Prostate gland (tissue), 2 donors: ENCODE results near the gene CUL3. TPM values are rescaled to one million over a fixed set of nuclear protein-coding genes. Genes with fewer than 3 reads are reported as not detected.

Experiments
- DNase-seq: peaks from one replicate; pipeline ENCODE4 v3.0.0-alpha.2; 2019; ENCODE audit warnings: low spot score
- H3K27ac ChIP-seq, 2 donors: fragments of 200-600 bp; sonication (generic); 2 replicates each; pipeline ENCODE4 v1.5.1; 2017 to 2019
- H3K27me3 ChIP-seq: fragments of 200-600 bp; sonication (generic); replicated peaks from 2 replicates; pipeline ENCODE4 v1.5.1; 2019; ENCODE audit not compliant: insufficient read depth
- H3K36me3 ChIP-seq, 2 donors: fragments of 200-600 bp; sonication (generic); 1 replicate in 1 of 2; 2 replicates in 1 of 2; pipeline versions ENCODE4 v1.5.1 to v1.8.1; 2017 to 2019
- H3K4me1 ChIP-seq: fragments of 200-600 bp; sonication (generic); replicated peaks from 2 replicates; pipeline ENCODE4 v1.5.1; 2019
- H3K4me3 ChIP-seq, 2 donors: fragments of 200-600 bp; sonication (generic); 2 replicates each; pipeline ENCODE4 v1.5.1; 2017 to 2019
- H3K9me3 ChIP-seq: fragments of 200-600 bp; sonication (generic); 2 replicates; pipeline ENCODE4 v1.5.1; 2017
- POLR2A ChIP-seq: fragments of 450-650 bp; IDR thresholded peaks from one replicate; pipeline ENCODE4 v1.6.1; 2016; ENCODE audit warnings: antibody characterized with exemption, mild to moderate bottlenecking
- POLR2AphosphoS5 ChIP-seq: sonication (generic); formaldehyde crosslinking; IDR thresholded peaks from one replicate; pipeline ENCODE4 v1.6.1; 2017; ENCODE audit warnings: antibody characterized with exemption
- WGBS: methylation state at CpG from one replicate; pipeline ENCODE4 v1.1.5; 2018; 5-methylcytosine and 5-hydroxymethylcytosine counted together
- intact Hi-C: fragments of 100-400 bp; cut with DNase I; formaldehyde crosslinking; loops from one replicate; pipeline ENCODE4 v1.14.2; 2022
- total RNA-seq, 2 donors: library from RNA; depleted of rRNA; stranded (reverse); fragments of >200 nt; gene quantifications; one replicate each; pipeline ENCODE4 v1.1.0, GENCODE V29; 2016
- TF ChIP-seq, protein P1 (sequence below), 4 experiments: fragments of 200-600 bp in 2 of 4; fragments of 450-650 bp in 2 of 4; sonication (generic) in 2 of 4; IDR thresholded peaks; 1 replicate in 3 of 4; 2 replicates in 1 of 4; pipeline ENCODE4 v1.5.1; 2016 to 2019; ENCODE audit warnings: antibody characterized with exemption in 4 of 4, mild to moderate bottlenecking in 2 of 4, moderate library complexity in 2 of 4

Gene CUL3
- total RNA-seq, 2 donors from 2014 or later: 69.2 to 90.5 TPM

DNA sequence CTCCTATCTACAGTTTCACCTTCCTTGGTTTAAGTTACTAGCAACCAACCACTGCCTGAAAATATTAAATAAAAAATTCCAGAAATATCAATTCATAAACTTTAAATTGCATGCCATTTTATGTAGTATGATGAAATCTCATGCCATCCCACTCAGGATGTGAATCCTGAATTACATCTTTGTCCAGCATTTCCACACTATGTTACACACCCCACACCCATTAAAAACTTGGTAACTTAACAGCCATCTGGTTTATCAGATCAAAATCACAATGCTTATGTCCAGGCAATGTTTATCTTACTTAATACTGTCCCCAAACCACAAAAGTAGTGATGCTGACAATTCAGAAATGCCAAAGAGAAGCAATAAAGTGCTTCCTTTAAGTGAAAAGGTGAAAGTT is 21.6 kb downstream of the CUL3 start:
- no peak overlapping the region for H3K27ac ChIP-seq
- no peaks in the 10 kb centered on the region for H3K27me3 ChIP-seq
- TF ChIP-seq POLR2A (no peak), POLR2AphosphoS5 (no peak)
- TF ChIP-seq, protein P1, sequence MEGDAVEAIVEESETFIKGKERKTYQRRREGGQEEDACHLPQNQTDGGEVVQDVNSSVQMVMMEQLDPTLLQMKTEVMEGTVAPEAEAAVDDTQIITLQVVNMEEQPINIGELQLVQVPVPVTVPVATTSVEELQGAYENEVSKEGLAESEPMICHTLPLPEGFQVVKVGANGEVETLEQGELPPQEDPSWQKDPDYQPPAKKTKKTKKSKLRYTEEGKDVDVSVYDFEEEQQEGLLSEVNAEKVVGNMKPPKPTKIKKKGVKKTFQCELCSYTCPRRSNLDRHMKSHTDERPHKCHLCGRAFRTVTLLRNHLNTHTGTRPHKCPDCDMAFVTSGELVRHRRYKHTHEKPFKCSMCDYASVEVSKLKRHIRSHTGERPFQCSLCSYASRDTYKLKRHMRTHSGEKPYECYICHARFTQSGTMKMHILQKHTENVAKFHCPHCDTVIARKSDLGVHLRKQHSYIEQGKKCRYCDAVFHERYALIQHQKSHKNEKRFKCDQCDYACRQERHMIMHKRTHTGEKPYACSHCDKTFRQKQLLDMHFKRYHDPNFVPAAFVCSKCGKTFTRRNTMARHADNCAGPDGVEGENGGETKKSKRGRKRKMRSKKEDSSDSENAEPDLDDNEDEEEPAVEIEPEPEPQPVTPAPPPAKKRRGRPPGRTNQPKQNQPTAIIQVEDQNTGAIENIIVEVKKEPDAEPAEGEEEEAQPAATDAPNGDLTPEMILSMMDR (IDR thresholded peaks at IDR 0.05): no peak
- H3K4me3 ChIP-seq: no peak overlapping the region
- H3K9me3 ChIP-seq: no peaks in the 10 kb centered on the region
- H3K36me3 ChIP-seq: no peaks in the 10 kb centered on the region
- peaks cover 8% of the 10 kb centered on the region for H3K4me1 ChIP-seq
- intact Hi-C loops: no loop called here
- DNase-seq: no peak

DNA sequence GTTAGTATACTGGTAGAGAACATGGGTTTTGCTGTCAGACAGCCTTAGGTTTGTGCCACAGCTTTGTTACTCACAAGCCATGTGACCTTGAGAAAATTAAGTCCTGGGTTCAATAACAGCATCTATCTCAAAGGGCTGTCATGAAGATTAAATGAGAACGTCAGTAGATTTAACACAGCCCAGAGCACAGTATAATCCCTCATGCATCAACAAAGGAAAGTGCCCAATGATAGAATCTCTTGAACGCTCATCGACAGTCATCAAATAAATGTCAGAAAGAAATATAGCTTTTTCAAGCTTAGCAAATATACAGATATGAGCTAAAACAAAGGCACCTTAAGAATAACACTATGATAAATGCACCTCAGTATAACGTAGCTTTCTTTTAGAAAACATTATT is 22.3 kb downstream of the CUL3 start:
- H3K27me3 ChIP-seq: no peaks in the 10 kb centered on the region
- H3K36me3 ChIP-seq: no peaks in the 10 kb centered on the region
- no peaks in the 10 kb centered on the region for H3K9me3 ChIP-seq
- no peak overlapping the region for H3K27ac ChIP-seq
- intact Hi-C loops: no loop called here
- H3K4me1 ChIP-seq: peaks cover 8% of the 10 kb centered on the region
- whole genome bisulfite sequencing: 32% methylated on average over 4 of the region's 4 CpGs
- H3K4me3 ChIP-seq: no peak overlapping the region
- TF ChIP-seq POLR2A: no peak
- TF ChIP-seq, protein P1 (IDR thresholded peaks at IDR 0.05): no peak
- no peak for TF ChIP-seq POLR2AphosphoS5
- DNase-seq: no peak

DNA sequence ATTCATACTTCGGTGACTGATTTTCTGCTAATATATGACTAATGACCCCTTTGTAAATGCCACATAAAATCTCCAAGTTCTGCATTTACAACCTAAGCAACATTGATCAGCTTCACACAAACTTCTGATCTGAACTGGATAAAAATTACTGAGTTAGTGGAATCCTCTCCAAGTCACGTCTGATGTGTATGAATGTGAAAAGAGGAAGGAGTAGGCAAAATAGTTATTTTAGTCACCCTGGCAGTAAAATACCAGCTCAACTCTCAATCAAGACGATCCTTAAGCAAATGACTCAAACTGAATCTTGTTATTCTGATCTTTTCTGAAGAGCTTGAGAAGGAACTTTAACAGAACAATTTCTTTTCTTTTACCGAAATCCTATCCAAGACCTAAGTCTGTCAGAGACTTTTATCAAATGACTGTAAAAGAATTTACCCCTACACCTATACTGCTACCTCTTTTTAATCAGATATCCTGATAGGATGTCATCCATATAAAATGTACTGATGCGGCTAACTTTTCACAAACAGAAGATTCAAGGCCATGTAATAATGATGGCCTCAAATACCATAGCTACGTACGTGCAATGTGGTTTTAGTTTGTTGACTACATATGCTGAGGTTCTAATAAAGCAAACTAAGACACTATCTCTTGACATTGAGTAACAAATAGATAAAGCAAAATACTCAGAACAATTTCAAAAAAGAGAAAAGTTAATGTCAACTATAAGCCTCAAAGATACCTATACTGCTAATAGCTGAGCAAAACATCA is 23.7 kb downstream of the CUL3 start:
- TF ChIP-seq POLR2A: no peak
- no peak for TF ChIP-seq POLR2AphosphoS5
- TF ChIP-seq, protein P1 (IDR thresholded peaks at IDR 0.05): no peak
- intact Hi-C loops: no loop called here
- Histone ChIP-seq H3K27me3 (no peaks in the 10 kb centered on the region), H3K9me3 (no peaks in the 10 kb centered on the region), H3K4me1 (peaks cover 8% of the 10 kb centered on the region), H3K4me3 (no peak overlapping the region), H3K27ac (no peak overlapping the region), H3K36me3 (no peaks in the 10 kb centered on the region)
- no peak for DNase-seq
- WGBS: 74% methylated on average over 7 of the region's 7 CpGs

DNA sequence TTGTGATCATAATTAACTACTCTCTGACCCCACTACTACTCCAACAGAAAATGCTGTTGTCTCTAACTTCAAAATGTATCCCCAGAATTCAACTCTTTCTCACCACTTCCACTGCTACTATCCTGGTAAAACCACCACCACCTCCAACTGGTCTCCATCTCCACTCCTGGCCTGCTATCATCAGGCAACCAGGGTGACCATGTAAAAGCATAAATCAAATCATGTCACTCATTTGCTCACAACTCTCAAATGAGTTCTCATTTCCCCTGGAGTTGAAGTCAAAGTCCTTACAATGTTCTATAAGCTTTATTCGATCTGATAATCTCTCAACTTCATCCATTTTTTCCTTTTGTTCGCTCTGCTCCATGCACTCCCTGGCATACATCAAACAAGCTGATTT is 24.6 kb downstream of the CUL3 start:
- no peaks in the 10 kb centered on the region for H3K36me3 ChIP-seq
- H3K4me3 ChIP-seq: no peak overlapping the region
- DNase-seq: no peak
- H3K4me1 ChIP-seq: peaks cover 8% of the 10 kb centered on the region
- no peak overlapping the region for H3K27ac ChIP-seq
- intact Hi-C loops: no loop called here
- no peaks in the 10 kb centered on the region for H3K9me3 ChIP-seq
- TF ChIP-seq POLR2A (no peak), POLR2AphosphoS5 (no peak)
- TF ChIP-seq, protein P1 (IDR thresholded peaks at IDR 0.05): no peak
- H3K27me3 ChIP-seq: no peaks in the 10 kb centered on the region
- 97% methylated on average over 2 of the region's 2 CpGs for WGBS

- TF ChIP-seq POLR2AphosphoS5 (no peak), POLR2A (no peak)
- TF ChIP-seq, protein P1 (IDR thresholded peaks at IDR 0.05): no peak
- no peaks in the 10 kb centered on the region for H3K4me1 ChIP-seq
- H3K27me3 ChIP-seq: no peaks in the 10 kb centered on the region
- H3K9me3 ChIP-seq: no peaks in the 10 kb centered on the region
- intact Hi-C loops: no loop called here
- no peak for DNase-seq
- no peak overlapping the region for H3K4me3 ChIP-seq
- no peaks in the 10 kb centered on the region for H3K36me3 ChIP-seq
- 97% methylated on average over 2 of the region's 2 CpGs for WGBS
- H3K27ac ChIP-seq: no peak overlapping the region
Measured at GRCh38 chr2:224557610-224558009, 27.6 kb downstream of the CUL3 start.
